Measurements from ENCODE around the gene MMP27.

Gene MMP27

DNA sequence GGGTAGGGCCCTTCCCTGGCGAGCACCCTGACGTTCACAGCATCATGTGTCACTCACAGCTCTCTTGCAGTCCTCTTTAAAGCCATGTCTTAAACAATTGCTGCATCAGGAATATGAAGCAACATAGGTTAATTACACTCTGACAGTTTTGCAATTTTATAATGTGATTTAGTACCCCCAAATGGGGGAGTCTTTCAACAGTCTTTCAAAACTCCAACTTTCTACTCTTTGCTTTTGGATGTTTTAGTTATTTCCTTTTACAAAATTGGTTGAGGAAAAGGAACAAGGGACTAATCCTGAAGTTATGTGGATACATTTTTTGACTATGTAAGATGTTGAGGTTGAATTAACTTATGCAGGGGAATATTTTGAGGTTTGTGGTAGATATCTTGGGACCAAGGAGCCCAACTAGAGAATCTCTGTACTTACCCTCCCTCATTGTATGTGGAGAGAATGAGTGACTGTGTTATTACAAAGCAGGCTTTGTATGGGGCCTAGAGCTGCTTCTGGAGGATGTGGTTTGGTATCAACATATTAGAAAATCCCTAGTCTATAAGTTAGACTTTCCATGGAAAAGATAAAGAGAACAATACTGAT, 19.4 kb upstream of the MMP27 start, which contains the start of gene MMP8:
MMP8 (minus strand) TSS at position 51 of the 597 bp plus-strand sequence. CDS start 99 bp downstream, outside the sequence.
- Histone ChIP-seq H3K4me3 (ENCODE audit: low read length) (no peak within 1 kb of the TSS), H3K4me1 (ENCODE audit: control insufficient read depth, insufficient read depth, low read length) (peaks cover 8% of the 10 kb centered on the region), H3K27me3 (replicated peaks; ENCODE audit: control insufficient read depth, insufficient read depth, low read length) (no peaks in the 10 kb centered on the region), H3K9ac (ENCODE audit: low read length) (no peak within 1 kb of the TSS), H3K36me3 (ENCODE audit: control insufficient read depth, insufficient read depth, low read length, severe bottlenecking) (no peaks in the 10 kb centered on the region), H3K9me3 (ENCODE audit: control insufficient read depth, low read length) (no peaks in the 10 kb centered on the region)
- peak; percentile 43 for DNase-seq (ENCODE audit: low read depth)

DNA sequence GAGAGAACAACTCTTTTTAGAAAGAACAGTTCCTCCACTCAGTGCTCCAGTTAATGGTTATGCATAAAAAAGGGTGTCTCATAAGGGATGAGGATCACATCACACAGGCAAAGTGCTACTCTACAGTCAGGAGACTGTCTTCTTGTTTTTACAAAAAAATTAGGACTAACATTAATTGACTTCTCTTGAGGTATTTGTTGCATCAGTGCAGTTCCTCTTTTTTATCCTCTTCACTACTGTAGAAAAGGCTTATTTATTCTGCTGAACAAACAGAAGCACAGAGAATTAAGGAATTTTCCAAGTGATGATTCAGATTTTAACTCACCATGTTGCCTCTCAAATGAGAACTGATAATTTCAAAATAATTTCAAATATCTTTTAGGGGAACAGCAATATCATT, 17.3 kb upstream of the MMP27 start:
- H3K9me3 ChIP-seq (ENCODE audit: control insufficient read depth, low read length) = no peaks in the 10 kb centered on the region
- no peak overlapping the region for H3K4me3 ChIP-seq (ENCODE audit: low read length)
- H3K4me1 ChIP-seq (ENCODE audit: control insufficient read depth, insufficient read depth, low read length) = peaks cover 8% of the 10 kb centered on the region
- no peaks in the 10 kb centered on the region for H3K27me3 ChIP-seq (replicated peaks; ENCODE audit: control insufficient read depth, insufficient read depth, low read length)
- no peak for DNase-seq (ENCODE audit: low read depth)
- no peak overlapping the region for H3K9ac ChIP-seq (ENCODE audit: low read length)
- H3K36me3 ChIP-seq (ENCODE audit: control insufficient read depth, insufficient read depth, low read length, severe bottlenecking) = no peaks in the 10 kb centered on the region

DNA sequence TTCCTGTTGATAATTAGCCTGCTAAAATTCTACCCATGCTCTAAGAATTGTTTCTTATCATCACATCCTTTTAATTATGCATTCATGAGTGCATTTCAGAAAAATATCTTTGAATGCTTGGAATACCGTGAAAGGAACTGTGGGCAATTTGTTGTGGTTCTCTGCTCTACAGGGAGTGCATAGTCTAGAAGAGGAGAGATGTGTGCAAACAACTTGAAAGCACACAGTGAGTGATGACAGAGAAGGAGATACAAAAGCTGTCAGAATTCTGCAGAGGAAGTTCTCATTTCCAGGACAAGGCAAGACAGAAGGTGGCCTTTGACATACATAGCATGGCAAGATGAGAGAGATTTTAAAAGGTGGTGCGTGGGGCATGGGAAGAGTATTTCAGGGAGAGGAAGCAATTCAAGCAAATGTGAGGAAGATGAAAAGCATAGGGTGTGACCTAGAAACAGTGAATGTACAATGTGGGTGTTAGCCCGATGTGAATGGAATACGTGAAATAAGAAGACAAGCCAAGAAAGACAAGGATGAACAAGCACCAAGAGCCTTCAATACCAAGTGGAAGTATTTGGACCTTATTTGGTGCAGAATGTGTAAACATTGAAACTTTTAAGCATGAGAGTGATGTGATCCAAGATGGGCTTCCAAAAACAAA, 14.2 kb upstream of the MMP27 start:
- H3K9me3 ChIP-seq (ENCODE audit: control insufficient read depth, low read length) = no peaks in the 10 kb centered on the region
- H3K4me1 ChIP-seq (ENCODE audit: control insufficient read depth, insufficient read depth, low read length) = peaks cover under 1% of the 10 kb centered on the region
- H3K9ac ChIP-seq (ENCODE audit: low read length) = no peak overlapping the region

DNA sequence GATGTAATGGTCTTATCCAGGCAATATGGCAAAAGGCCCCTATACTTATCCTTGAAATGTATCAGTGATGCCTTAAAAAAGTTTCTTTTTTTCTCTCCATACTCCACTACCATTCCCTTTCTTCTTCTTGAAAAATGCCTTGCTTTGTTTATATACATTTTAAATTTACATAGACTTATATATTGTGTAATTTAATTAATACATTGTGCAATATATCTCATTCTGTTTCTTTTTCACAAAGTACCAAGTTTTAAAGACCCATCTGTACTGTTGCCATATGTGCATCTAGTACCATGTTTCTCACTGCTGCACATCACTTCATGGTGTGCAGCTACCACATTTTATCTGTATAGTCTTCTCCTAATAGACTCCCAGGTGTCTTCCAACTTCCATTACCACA, 11.7 kb upstream of the MMP27 start:
- H3K4me3 ChIP-seq (ENCODE audit: low read length) = no peak overlapping the region
- H3K27me3 ChIP-seq (replicated peaks; ENCODE audit: control insufficient read depth, insufficient read depth, low read length) = no peaks in the 10 kb centered on the region
- no peaks in the 10 kb centered on the region for H3K4me1 ChIP-seq (ENCODE audit: control insufficient read depth, insufficient read depth, low read length)
- H3K9me3 ChIP-seq (ENCODE audit: control insufficient read depth, low read length) = no peaks in the 10 kb centered on the region
- H3K9ac ChIP-seq (ENCODE audit: low read length) = no peak overlapping the region
- no peak for DNase-seq (ENCODE audit: low read depth)
- H3K36me3 ChIP-seq (ENCODE audit: control insufficient read depth, insufficient read depth, low read length, severe bottlenecking) = no peaks in the 10 kb centered on the region

More for the DNA sequence above, 14.2 kb upstream of the MMP27 start:
- Histone ChIP-seq H3K36me3 (ENCODE audit: control insufficient read depth, insufficient read depth, low read length, severe bottlenecking) (no peaks in the 10 kb centered on the region), H3K27me3 (replicated peaks; ENCODE audit: control insufficient read depth, insufficient read depth, low read length) (no peaks in the 10 kb centered on the region), H3K4me3 (ENCODE audit: low read length) (no peak overlapping the region)
- DNase-seq (ENCODE audit: low read depth) = no peak

DNA sequence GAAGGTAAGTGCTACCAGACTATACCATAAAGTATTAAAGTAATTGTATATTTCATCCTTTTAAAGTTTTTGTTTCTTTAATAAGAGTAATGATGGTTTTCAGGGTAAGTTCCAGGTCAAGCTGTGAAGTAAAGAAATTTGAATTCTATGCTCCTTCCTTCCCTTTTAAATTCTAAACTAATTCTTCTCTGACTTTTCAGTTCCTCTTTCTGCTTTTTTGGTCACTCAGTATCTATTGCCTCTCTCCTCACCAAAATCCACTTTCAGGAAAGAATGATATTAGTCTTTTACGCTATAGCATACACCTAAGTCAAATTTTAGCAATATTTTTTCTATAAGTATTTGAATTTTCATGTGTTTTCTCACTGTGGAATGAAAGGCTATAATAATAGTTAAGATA, 11.0 kb upstream of the MMP27 start:
- H3K9ac ChIP-seq (ENCODE audit: low read length) = no peak overlapping the region
- DNase-seq (ENCODE audit: low read depth) = no peak
- no peaks in the 10 kb centered on the region for H3K36me3 ChIP-seq (ENCODE audit: control insufficient read depth, insufficient read depth, low read length, severe bottlenecking)
- H3K4me3 ChIP-seq (ENCODE audit: low read length) = no peak overlapping the region
- H3K27me3 ChIP-seq (replicated peaks; ENCODE audit: control insufficient read depth, insufficient read depth, low read length) = no peaks in the 10 kb centered on the region
- no peaks in the 10 kb centered on the region for H3K4me1 ChIP-seq (ENCODE audit: control insufficient read depth, insufficient read depth, low read length)
- no peaks in the 10 kb centered on the region for H3K9me3 ChIP-seq (ENCODE audit: control insufficient read depth, low read length)

DNA sequence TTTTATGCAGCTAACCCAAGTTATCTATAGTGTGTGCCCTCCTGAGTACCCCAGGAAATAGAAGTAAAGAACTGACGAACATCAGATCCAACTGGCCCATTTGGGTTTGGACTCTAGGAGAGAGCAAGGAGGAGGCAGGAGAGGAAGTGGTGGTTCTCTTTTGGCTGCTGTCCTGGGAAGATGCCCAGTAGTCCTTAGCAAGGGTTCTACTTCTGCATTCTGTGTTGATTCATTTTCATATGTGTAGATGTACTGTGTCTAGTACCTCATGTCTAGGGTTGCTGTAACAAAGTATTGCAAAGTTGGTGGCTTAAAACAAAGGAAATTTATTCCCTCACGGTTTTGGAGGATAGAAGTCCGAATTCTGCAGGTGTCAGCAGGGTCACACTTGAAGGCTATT, 6.6 kb upstream of the MMP27 start:
- Histone ChIP-seq H3K4me3 (ENCODE audit: low read length) (no peak overlapping the region), H3K9me3 (ENCODE audit: control insufficient read depth, low read length) (no peaks in the 10 kb centered on the region), H3K4me1 (ENCODE audit: control insufficient read depth, insufficient read depth, low read length) (peaks cover 11% of the 10 kb centered on the region), H3K36me3 (ENCODE audit: control insufficient read depth, insufficient read depth, low read length, severe bottlenecking) (no peaks in the 10 kb centered on the region), H3K9ac (ENCODE audit: low read length) (no peak overlapping the region), H3K27me3 (replicated peaks; ENCODE audit: control insufficient read depth, insufficient read depth, low read length) (no peaks in the 10 kb centered on the region)
- no peak for DNase-seq (ENCODE audit: low read depth)

DNA sequence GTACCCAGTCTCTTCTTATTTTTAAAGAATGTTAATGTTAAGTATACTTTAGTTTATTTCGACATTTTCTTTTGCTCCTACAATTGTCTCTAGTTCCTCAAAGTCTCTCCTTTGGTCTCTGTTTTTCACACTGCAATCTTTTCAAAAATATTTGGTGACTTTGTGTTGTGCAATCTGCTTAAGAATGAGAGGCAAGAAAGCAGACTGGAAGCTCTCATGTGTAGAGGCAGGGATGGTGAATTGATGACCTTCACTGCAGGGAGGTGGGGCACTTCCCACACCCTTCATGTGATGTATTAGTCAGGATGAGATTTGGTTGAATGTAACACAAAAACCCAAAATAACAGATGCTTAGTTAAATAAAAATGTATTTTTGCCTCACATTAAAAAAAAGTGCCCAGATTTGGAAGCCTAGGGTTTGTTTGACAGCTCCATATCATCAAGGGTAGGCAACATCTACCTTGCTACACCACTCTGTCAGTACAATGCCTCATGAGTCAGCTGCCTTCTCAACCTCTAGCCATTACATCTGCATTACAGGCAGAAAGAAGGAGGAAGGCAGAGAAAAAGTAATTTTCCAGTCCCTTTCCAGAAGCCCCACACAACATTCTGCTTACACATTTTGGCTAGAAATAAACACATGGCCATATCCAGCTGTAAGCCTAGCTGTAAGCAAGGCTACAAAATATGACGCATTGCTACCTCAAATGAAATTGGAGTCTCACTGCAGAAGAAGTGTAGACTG, 3.8 kb upstream of the MMP27 start:
- peak; percentile 45 for DNase-seq (ENCODE audit: low read depth)
- Histone ChIP-seq H3K27me3 (replicated peaks; ENCODE audit: control insufficient read depth, insufficient read depth, low read length) (no peaks in the 10 kb centered on the region), H3K4me1 (ENCODE audit: control insufficient read depth, insufficient read depth, low read length) (peaks cover 27% of the 10 kb centered on the region), H3K9ac (ENCODE audit: low read length) (no peak overlapping the region), H3K36me3 (ENCODE audit: control insufficient read depth, insufficient read depth, low read length, severe bottlenecking) (no peaks in the 10 kb centered on the region), H3K9me3 (ENCODE audit: control insufficient read depth, low read length) (no peaks in the 10 kb centered on the region), H3K4me3 (ENCODE audit: low read length) (no peak overlapping the region)

DNA sequence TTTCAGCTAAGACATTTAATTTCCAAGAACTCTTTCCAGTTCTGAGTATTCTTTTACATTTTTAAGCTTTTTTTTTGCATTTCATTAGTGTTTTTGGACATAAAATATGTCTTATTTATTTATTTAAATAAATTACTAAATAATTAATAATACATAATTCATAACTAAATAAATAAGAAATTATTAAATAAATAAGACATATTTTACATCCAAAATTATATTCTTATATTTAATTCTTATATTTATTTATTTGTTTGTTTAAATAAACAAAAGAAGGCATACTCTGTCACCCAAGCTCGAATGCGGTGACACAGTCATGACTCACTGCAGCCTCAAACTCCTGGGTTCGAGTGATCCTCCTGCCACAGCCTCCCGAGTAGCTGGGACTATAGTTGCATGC, 3.1 kb upstream of the MMP27 start:
- Histone ChIP-seq H3K9ac (ENCODE audit: low read length) (no peak overlapping the region), H3K4me3 (ENCODE audit: low read length) (no peak overlapping the region), H3K27me3 (replicated peaks; ENCODE audit: control insufficient read depth, insufficient read depth, low read length) (no peaks in the 10 kb centered on the region), H3K4me1 (ENCODE audit: control insufficient read depth, insufficient read depth, low read length) (peaks cover 27% of the 10 kb centered on the region), H3K36me3 (ENCODE audit: control insufficient read depth, insufficient read depth, low read length, severe bottlenecking) (no peaks in the 10 kb centered on the region), H3K9me3 (ENCODE audit: control insufficient read depth, low read length) (no peaks in the 10 kb centered on the region)
- no peak for DNase-seq (ENCODE audit: low read depth)

DNA sequence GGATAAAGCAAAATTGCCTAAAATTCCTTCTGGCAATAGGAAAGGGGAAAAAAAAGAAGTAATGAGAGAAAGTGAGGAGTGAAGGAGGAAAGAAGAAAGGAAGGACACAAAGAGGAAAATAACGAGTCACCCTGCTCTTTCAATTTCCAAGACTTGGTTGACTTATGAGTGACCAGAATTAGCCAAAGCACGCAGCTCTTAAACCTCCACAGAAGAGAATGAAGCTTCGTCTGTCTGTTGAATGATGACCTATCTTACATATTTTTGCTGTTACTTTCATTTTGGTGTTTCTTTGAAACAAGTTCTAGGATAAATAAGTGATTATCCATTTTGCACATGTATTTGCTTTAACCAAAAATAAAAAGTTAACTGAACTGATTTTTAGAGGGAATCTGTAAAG, 728 bp downstream of the MMP27 start:
- H3K9ac ChIP-seq (ENCODE audit: low read length) = peak overlapping the region; percentile 18

DNA sequence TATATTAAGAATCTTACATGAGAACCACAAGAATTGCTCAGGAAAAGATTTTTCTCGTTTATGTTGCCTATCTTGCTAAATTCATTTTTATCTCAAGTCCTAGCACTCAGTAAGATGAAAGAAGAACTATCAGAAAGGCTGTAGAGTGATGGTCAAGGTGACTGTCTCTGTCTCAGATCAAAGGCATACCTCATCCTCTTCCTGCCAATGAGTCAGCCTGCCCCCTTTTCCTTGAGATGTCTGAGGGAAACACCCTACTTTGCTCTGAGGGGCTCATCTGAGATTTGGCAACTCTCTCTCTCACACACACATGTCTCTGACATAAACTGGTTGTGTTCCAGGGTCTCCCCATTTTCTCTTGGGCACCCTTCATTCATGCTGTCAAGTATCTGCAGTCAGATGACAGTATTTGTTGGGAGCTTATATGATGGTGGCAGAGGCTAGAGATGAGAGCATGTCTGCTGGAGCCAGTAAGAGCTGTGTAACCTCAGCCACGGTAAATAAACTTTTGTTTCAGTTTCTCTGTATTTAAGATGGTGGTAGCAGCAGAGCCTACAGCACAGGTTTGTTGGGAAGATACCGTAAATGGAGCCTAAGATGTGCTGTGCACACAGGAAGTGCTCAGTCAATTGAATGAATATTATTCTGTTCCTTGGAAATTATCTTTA, 1.6 kb downstream of the MMP27 start:
- H3K9ac ChIP-seq (ENCODE audit: low read length) = no peak overlapping the region
- no peak for DNase-seq (ENCODE audit: low read depth)

More for the DNA sequence above, 728 bp downstream of the MMP27 start:
- Histone ChIP-seq H3K4me1 (ENCODE audit: control insufficient read depth, insufficient read depth, low read length) (peaks cover 27% of the 10 kb centered on the region), H3K9me3 (ENCODE audit: control insufficient read depth, low read length) (no peaks in the 10 kb centered on the region), H3K36me3 (ENCODE audit: control insufficient read depth, insufficient read depth, low read length, severe bottlenecking) (no peaks in the 10 kb centered on the region), H3K4me3 (ENCODE audit: low read length) (peak overlapping the region; percentile 75), H3K27me3 (replicated peaks; ENCODE audit: control insufficient read depth, insufficient read depth, low read length) (no peaks in the 10 kb centered on the region)
- DNase-seq (ENCODE audit: low read depth) = no peak

DNA sequence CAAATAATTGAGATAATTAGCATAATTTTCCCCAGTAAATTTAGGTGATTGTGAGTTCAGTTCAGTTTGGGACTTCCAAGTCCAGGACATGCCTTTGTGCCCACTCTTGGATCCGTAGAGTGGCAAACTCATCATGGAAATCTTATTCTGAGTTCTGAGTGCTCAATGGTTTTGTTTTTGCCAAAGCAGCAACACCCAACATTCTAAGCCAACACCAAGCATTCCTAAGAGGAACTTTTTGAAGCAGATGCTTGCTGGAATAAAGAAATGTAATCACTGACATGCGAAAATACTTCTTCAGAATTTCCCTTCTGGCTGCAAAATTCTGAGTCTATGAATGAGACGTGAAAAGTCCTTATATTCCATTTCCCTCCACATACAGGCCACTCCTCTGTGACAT, 10.4 kb downstream of the MMP27 start:
- no peak overlapping the region for H3K4me3 ChIP-seq (ENCODE audit: low read length)
- H3K9ac ChIP-seq (ENCODE audit: low read length) = no peak overlapping the region
- H3K4me1 ChIP-seq (ENCODE audit: control insufficient read depth, insufficient read depth, low read length) = no peaks in the 10 kb centered on the region
- no peaks in the 10 kb centered on the region for H3K9me3 ChIP-seq (ENCODE audit: control insufficient read depth, low read length)
- DNase-seq (ENCODE audit: low read depth) = no peak
- H3K27me3 ChIP-seq (replicated peaks; ENCODE audit: control insufficient read depth, insufficient read depth, low read length) = no peaks in the 10 kb centered on the region
- H3K36me3 ChIP-seq (ENCODE audit: control insufficient read depth, insufficient read depth, low read length, severe bottlenecking) = no peaks in the 10 kb centered on the region

More for the DNA sequence above, 1.6 kb downstream of the MMP27 start:
- Histone ChIP-seq H3K4me1 (ENCODE audit: control insufficient read depth, insufficient read depth, low read length) (peaks cover 18% of the 10 kb centered on the region), H3K9me3 (ENCODE audit: control insufficient read depth, low read length) (no peaks in the 10 kb centered on the region), H3K36me3 (ENCODE audit: control insufficient read depth, insufficient read depth, low read length, severe bottlenecking) (no peaks in the 10 kb centered on the region), H3K27me3 (replicated peaks; ENCODE audit: control insufficient read depth, insufficient read depth, low read length) (no peaks in the 10 kb centered on the region), H3K4me3 (ENCODE audit: low read length) (no peak overlapping the region)
